Ammon's horn (tissue), 1 donor: Measurements from ENCODE around the gene PFN4.

Experiments used
- DNase-seq: peaks from one replicate; pipeline ENCODE4 v3.0.0-alpha.2; 2016; ENCODE audit warnings: low spot score

PFN4 gene

GRCh38 chr2:24077879-24078278 is 45.3 kb downstream of the PFN4 start:
- no peak for DNase-seq

DNA sequence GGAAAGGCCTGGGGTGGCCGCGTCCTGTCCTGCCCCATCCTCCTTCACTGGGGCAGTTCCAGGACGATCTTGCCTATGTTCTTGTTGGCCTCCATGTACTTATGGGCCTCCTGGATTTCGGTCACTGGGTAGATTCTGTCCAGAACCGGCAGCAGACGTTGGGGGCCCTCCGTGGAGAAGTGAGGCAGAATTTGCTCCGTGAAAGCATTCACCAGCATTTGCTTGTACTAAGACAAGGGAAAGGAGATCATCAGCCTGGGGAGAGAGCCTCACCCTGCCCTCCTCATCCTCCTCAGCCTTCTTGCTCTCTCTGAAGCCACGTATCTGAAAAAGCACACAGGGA is 45.6 kb downstream of the PFN4 start:
- DNase-seq, result no peak

DNA sequence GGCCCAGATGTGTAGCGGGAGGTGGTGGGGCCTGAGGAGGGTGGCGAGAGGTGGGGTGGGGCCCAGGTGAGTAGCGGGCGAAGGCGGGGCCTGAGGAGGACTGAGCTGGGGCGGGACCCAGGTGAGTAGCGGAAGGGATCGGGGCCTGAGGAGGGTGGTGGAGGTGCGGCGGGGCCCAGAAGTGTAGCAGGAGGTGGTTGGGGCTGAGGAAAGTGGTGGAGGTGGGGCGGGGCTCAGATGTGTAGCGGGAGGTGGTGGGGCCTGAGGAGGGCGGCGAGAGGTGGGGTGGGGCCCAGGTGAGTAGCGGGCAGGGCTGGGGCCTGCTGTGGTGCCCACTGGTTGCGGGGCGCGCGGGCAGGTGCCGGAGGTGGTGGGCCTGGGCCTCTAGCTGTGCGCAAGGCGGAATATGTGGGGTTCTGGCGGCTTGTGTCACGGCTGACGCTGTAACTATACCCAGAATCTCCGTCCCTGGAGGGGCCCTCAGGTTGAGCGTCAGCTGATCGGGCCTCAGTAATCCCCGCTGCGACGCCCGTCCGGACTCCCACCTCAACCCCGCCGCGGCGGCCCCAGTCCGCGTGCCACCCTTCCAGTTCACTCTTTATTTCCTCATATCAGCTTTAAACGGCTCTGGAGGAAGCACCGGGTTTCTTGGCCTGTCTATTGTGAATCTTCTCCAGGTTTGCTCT is 46.1 kb downstream of the PFN4 start:
- peak; percentile 43 for DNase-seq

DNA sequence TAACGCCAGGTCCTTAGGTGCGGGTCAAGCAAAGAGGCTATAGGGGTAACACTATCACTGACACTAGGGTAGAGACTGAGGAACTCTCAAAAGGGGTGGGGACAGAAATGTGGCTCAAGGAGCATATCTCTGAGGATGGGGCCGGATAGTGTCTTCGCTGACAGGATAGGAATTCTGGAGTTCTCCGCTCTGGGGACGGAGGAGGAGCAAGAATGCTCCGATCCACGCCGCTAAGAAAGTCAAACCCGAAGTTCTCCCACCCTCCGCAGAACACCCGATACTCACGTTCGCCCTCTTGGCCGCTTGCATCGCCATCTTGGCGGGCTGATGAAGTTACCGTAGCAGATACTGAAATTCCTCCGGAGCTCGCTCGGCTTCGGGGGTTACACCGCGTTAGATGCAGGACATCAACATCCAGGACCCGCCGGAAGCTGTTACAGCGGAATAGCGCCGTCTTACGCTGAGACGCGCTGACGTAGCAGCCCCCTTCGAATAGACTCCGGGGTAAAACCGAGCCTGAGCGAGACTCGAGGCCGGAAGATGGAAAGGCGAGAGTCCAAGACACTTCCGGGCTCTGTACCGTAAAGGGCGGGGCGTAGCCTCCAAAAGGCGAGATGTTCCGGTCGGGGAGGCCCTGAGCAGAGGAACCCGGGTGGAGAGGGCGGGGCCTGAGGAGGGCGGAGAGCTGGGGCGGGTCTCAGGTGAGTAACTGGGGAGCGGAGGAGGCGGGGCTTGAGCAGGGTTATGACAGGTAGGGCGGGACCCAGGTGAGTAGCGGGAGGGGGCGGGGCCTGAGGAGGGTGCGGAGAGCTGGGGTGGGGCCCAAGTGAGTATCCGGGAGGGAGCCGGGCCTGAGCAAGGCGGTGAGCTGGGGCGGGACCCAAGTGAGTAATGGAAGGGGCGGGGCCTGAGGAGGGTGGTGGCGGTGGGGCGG is 47.0 kb downstream of the PFN4 start, which contains the start of gene SF3B6:
SF3B6 (minus strand) TSS at position 412 of the 934 bp plus-strand sequence; CDS start at position 315, 97 bp downstream.
- peak; percentile 99 for DNase-seq

GRCh38 chr2:24075259-24075658 is 47.9 kb downstream of the PFN4 start:
- DNase-seq, result no peak

GRCh38 chr2:24073816-24074215 is 49.3 kb downstream of the PFN4 start:
- DNase-seq, result no peak

- no peak for DNase-seq
These were observed 50.9 kb downstream of the PFN4 start for GRCh38 chr2:24072259-24072658.

- DNase-seq, result no peak
These were observed 57.8 kb downstream of the PFN4 start for GRCh38 chr2:24065341-24065740.
